Endometrial microvascular endothelial cells (primary cell): ENCODE results near the gene UFSP1. TPM values are rescaled to one million over a fixed set of nuclear protein-coding genes. Genes with fewer than 3 reads are reported as not detected.
"Not testable (repeated sequence)": the region's sequence is repeated elsewhere in the genome, so short reads cannot be mapped to it uniquely, and the experiment has no call there.

Experiments
- in situ Hi-C: cut with HindIII; loops from 2 replicates; pipeline ENCODE4 v1.10.0; 2017; ENCODE audit warnings: low sequenced_read_pairs, low pct_unique_long_range_greater_than_20kb; ENCODE audit errors: inconsistent ontology term
- total RNA-seq: library from RNA; depleted of rRNA; stranded (reverse); fragments of >200 nt; gene quantifications from one replicate; pipeline ENCODE4 v1.2.3, GENCODE V29; 2015; ENCODE audit errors: inconsistent ontology term

UFSP1 gene
- total RNA-seq, 1 donor from 2014 or later, result 1.2 TPM

DNA sequence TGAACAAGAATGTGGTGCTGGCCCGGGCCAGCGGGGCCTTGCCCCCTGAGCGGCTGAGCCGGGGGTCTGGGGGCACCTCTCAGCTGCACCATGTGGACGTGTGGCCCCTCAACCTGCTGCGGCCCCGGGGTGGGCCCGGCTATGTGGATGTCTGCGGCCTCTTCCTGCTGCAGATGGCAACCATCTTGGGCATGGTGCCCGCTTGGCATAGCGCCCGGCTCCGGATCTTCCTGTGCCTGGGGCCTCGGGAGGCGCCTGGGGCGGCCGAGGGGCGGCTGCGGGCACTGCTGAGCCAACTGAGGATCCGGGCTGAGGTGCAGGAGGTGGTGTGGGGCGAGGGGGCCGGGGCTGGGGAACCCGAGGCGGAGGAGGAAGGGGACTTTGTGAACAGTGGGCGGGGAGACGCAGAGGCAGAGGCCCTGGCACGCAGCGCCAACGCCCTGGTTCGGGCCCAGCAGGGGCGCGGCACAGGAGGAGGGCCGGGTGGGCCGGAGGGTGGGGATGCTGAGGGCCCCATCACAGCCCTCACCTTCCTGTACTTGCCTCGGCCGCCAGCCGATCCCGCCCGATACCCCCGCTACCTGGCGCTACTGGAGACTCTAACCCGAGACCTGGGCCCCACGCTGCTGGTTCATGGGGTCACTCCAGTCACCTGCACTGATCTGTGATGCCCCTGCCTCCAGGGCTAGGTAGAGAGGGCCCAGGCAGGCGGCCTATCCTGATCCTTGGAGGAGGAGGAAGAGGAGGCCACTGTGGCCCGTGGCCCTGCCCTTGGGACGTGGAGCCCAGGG, 23.4 kb downstream of the UFSP1 start:
- in situ Hi-C loops, result no loop called here

DNA sequence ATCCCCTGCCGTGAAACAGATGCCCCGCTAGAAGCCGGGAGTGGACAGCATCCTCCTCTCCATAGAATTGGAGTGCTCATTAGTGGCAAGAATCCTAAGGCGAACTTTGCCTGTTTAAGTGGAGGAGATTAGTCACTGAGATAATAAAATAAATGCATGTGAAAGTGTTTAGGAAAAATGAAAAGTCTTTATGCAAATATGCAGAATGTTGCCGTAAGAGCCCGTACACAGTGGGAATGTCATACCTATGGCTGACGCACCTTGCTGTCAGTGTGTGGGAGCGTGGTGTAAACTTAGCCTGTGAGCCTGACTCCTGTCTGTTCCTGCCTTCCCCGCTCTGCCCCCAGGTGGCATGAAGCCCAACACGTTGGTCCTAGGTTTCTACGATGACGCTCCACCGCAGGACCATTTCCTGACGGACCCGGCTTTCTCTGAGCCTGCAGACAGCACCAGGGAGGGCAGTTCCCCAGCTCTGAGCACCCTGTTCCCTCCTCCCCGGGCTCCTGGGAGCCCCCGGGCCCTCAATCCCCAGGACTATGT, 24.1 kb downstream of the UFSP1 start:
- in situ Hi-C loops, result no loop called here

GRCh38 chr7:100864263-100864845, 25.2 kb downstream of the UFSP1 start:
- in situ Hi-C loops, result no loop called here

GRCh38 chr7:100863406-100863950, 26.0 kb downstream of the UFSP1 start:
- in situ Hi-C loops, result no loop called here

DNA sequence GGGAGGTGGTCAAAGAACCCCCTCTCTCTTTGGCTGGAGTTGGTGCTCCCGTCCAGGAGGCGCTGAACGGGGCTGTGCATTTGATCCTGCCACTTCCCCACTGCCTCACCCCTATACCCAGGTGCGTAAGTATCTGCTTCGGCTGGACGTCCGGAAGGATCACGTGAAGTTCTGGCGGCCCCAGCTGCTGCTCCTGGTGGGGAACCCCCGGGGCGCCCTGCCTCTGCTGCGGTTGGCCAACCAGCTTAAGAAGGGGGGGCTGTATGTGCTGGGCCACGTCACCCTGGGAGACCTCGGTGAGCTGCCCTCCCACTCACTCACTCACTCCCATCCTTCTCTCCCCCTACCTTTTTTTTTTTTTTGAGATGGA, 27.9 kb downstream of the UFSP1 start:
- in situ Hi-C loops, result no loop called here

DNA sequence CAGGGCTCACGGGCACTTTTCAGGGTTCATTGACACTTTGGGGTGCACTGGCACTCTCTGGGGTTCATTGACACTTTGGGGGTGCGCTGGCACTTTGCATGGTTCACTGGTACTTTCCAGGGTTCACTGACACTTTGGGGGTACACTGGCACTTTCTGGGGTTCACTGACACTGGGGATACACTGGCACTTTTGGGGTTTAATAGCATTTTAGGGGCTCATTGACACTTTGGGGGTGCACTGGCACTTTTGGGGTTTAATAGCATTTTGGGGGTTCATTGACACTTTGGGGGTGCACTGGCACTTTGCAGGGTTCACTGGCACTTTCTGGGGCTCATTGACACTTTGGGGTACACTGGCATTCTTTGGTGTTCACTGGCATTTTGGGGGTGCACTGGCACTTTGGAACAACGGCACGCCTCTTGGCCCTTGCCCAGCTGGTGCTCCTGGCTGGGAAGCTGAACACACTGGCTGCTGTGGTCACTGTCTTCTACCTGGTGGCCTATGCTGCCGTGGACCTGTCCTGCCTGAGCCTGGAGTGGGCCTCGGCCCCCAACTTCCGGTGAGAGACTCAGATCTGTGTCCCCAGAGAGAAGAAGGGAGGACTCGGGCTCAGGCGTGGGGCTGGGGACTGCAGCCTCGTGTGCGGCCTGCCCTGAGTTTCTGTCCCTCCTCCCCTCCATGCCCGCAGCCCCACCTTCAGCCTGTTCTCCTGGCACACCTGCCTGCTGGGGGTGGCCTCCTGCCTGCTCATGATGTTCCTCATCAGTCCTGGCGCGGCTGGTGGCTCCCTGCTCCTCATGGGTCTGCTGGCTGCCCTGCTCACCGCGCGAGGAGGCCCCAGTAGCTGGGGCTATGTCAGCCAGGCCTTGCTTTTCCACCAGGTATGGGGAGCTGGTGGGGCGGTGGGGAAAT, 28.6 kb downstream of the UFSP1 start:
- in situ Hi-C loops, result no loop called here

DNA sequence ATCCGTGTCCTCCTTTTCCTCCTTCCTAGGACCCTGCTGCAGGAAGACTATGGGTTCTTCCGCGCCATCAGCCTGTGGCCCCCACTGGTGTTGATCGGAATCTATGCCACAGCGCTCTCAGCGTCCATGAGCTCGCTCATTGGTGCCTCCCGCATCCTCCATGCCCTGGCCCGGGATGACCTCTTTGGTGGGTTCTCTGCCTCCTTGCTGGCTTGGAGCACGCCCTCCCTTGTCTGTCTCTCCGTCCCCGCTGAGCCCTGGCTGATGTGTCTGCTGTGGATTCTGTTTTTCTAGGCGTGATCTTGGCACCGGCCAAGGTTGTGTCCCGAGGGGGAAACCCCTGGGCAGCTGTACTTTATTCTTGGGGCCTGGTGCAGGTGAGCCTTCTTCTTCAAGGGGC, 29.7 kb downstream of the UFSP1 start:
- in situ Hi-C loops, result no loop called here

GRCh38 chr7:100856871-100857282, 32.6 kb downstream of the UFSP1 start:
- in situ Hi-C loops, result no loop called here

DNA sequence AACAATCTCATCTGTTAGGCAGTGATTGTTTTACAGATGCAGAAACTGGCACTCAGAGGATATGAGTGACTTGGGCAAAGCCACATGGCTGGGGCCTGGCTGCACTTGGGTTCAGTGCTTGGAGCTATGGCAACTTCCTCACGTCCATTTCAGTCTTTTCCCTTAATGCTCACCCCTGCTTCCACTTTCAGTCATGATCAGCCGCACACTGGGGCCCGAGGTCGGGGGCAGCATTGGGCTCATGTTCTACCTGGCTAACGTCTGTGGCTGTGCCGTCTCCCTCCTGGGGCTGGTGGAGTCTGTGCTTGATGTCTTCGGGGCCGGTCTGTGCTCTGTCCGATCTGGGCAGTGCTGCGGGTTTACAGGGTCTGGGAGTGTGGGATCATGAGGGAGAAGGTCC, 34.0 kb downstream of the UFSP1 start:
- in situ Hi-C loops, result no loop called here

GRCh38 chr7:100854899-100855298, 34.6 kb downstream of the UFSP1 start:
- in situ Hi-C loops, result not testable (repeated sequence)

DNA sequence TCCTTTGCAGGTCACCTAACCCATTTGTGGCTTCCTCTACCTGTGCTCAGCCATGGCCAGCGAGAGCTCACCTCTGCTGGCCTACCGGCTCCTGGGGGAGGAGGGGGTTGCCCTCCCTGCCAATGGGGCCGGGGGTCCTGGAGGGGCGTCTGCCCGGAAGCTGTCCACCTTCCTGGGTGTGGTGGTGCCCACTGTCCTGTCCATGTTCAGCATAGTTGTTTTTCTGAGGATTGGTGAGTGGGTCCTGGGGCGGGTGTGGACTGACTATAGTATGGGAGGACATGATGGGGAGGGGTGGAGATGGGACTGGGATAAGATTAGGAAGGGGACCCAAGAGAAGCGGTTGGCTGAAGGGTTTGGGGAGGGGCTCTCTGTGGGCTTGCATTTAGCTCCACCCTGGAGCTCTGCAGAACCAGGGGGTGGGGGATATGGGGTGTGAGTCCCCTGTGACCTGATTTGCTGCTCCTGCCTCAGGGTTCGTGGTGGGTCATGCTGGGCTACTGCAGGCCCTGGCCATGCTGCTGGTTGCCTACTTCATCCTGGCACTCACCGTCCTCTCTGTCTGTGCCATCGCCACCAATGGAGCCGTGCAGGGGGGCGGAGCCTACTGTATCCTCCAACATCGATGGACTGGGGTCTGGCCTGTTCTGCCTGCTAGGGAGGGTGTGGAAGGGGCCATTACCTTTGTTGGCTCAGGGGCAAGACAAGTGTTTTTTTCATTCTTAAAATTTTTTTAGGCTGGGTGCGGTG, 35.2 kb downstream of the UFSP1 start:
- in situ Hi-C loops, result no loop called here

- in situ Hi-C loops, result no loop called here
These were observed 37.3 kb downstream of the UFSP1 start, which contains the start of gene SLC12A9 for GRCh38 chr7:100852048-100852872. Gene SLC12A9, plus strand, starts transcription at chr7:100852713. Its CDS starts 1,485 bp downstream, at chr7:100854198.

DNA sequence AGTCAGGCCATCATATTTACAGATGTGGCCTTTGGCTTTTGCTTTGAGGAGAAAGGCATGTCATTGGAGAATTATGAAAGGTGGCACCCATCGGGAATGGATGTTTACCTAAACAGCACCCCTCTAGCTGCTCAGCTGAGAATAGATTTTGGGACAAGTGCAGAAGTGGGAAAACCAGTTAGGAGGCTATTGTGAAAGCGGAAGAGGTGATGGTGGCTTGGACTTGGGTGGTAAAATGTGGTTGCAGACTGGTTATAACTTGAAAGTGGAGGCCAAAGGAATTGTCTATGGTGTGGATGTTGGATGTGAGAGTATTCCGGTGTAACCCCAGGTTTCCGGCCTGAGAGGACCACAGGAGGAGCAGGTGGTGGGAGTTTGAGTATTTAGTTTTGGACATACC, 42.2 kb downstream of the UFSP1 start:
- in situ Hi-C loops, result no loop called here

GRCh38 chr7:100840470-100841100, 48.9 kb downstream of the UFSP1 start:
- in situ Hi-C loops, result no loop called here

DNA sequence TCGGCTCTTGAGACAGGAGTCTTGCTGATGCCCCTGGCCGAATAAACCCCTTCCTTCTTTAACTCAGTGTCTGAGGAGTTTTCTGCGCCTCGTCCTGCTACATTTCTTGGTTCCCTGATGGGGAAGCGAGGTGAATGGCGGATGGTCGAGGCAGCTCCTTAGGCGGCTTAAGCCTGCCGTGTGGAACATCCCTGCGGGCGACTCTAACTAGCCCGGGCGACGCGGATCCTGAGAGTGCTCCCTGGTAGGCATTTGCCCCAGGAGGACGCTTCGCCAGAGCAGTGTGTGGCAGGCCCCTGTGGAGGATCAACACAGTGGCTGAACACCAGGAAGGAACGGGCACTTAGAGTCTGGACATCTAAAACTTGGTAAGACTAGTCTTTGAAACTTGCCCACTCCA, 50.2 kb downstream of the UFSP1 start:
- in situ Hi-C loops, result no loop called here
